ENCODE data around the gene ZFYVE1.
"Not testable (repeated sequence)": the region's sequence is repeated elsewhere in the genome, so short reads cannot be mapped to it uniquely, and the experiment has no call there.

ZFYVE1 gene

DNA sequence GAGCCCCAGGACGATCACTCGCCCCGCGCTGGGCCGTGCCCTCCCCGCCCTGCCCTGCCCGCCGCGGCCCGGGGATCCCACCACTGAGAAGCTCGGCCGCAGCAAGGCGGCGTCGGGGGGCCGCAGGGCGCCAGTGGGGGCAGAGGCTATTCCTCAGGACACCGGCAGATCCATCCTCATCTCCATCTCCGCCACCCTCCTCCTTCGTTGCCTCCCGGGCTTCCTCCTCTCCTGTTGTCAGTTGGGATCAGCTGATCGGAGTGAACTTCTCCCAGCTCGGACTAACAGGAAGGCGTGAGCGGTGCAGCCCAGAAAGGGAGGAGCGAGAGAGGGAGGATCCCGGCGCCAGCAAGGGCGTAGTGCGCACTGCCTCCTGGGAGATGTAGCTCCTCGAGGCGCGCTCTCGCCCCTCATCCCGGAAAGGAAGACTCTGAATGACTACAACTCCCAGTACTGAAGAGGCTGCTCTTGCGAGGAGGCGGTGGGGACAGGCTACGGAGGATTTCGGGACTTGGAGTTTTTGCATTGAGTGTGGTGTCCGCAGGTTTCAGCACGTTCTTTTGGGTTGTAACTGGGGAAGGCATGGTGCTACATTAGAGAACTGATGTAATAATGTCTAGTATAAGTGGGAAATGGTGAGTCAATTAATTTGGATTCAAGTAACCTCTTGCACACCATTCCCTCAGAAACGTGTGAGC lies at the start of gene ZFYVE1:
ZFYVE1 (minus strand) TSS at position 262 of the 698 bp plus-strand sequence. CDS start 2,598 bp downstream, outside the sequence.
- peak; percentile 74 to 78 for DNase-seq (ENCODE audit: low read depth in 1 of 2, low spot score in 1 of 2)

GRCh38 chr14:73069585-73069984 lies 42.7 kb upstream of the ZFYVE1 start:
- no peak for DNase-seq (ENCODE audit: low read depth in 1 of 2, low spot score in 1 of 2)

GRCh38 chr14:73058922-73059673 lies 32.2 kb upstream of the ZFYVE1 start:
- no peak for DNase-seq (ENCODE audit: low read depth in 1 of 2, low spot score in 1 of 2)

- peak; percentile 86 to 89 for DNase-seq (ENCODE audit: low read depth in 1 of 2, low spot score in 1 of 2)
These were observed 31.5 kb upstream of the ZFYVE1 start, which contains the start of gene RBM25 for GRCh38 chr14:73058224-73058921. Gene RBM25 (plus strand): TSS chr14:73058534. CDS start chr14:73071642, 13,108 bp downstream.

DNA sequence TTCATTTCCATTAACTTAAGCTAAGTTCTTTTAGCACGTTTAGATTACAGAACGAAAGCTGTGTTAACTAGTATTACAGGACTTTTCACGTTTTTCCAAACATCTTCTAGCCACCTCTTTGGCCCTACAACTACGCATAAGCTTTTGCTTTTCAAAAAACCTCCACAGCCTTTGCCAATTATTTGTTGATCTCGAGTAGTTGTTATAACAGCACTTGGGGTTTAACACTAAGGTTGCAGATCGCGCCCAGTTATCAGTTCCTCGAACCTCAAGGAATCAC lies 31.0 kb upstream of the ZFYVE1 start:
- no peak for DNase-seq (ENCODE audit: low read depth in 1 of 2, low spot score in 1 of 2)

DNA sequence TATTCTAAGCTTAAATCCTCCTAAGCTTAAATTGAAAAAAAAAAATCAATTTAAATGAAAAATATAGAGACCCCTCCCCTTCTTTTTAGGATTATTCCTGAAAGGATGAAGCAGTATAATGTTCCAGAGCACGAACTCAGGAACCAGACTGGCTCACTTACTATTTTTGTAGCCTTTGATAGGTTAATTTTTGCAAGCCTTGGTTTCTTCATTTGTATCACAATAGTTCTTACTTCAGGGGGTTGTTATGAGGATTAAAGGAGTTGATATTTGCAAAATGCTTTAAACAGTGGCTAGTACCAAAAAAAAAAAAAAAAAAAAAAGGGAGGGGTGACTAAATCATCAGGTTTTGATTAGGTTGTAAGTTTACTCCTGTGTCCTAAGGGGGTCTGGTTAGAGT lies 28.3 kb upstream of the ZFYVE1 start:
- no peak for DNase-seq (ENCODE audit: low read depth in 1 of 2, low spot score in 1 of 2)

GRCh38 chr14:73049428-73049827 lies 22.5 kb upstream of the ZFYVE1 start:
- no peak for DNase-seq (ENCODE audit: low read depth in 1 of 2, low spot score in 1 of 2)

DNA sequence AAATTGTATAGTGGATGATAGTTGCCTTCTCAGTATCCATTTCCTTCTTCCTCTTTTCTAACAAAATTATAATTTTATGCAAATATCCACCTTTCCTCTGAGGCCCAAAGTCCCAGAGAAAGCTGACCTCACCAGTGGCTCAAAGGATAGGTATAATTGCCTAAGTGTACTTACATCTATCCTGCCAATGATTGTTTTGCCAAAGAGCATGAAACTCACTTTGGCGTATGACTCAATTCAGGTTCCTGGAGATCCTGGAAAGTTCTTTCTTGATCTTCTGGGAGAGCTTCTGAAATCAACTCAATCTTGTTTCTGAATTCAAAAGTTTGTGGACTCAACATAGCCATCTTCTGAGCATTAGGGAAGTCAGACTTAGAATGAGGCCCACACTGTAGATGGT lies 20.9 kb upstream of the ZFYVE1 start:
- DNase-seq (ENCODE audit: low read depth in 1 of 2, low spot score in 1 of 2), result no peak

GRCh38 chr14:73036706-73037450 lies 10.0 kb upstream of the ZFYVE1 start:
- not testable (repeated sequence) for DNase-seq (ENCODE audit: low read depth in 1 of 2, low spot score in 1 of 2)

GRCh38 chr14:73027984-73028383 lies 1.1 kb upstream of the ZFYVE1 start:
- no peak for DNase-seq (ENCODE audit: low read depth in 1 of 2, low spot score in 1 of 2)

DNA sequence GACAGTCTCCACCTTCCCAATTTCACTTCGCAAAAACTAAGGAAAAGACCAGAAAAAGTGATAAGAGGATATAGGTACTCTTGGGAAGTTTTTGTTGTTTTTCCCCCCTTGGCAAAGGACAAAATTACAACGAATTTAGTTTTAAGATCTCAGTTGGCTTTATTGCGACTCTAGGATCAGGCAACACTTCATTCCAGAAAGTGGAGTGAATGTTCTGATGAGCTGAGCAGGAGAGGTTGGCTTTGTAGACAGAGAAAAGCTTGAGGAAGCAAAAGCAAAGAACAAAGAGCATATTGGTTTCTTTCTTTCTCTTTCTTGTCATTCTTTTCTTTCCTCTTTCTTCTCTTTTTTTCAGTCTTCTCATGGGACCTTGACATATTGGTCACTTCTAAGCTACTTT lies 640 bp upstream of the ZFYVE1 start:
- no peak for DNase-seq (ENCODE audit: low read depth in 1 of 2, low spot score in 1 of 2)

GRCh38 chr14:73026243-73026844 lies 562 bp downstream of the ZFYVE1 start:
- DNase-seq (ENCODE audit: low read depth in 1 of 2, low spot score in 1 of 2), result peak in 1 of 2 donors; percentile 1

GRCh38 chr14:73025544-73025943 lies 1.4 kb downstream of the ZFYVE1 start:
- DNase-seq (ENCODE audit: low read depth in 1 of 2, low spot score in 1 of 2), result no peak

- DNase-seq (ENCODE audit: low read depth in 1 of 2, low spot score in 1 of 2), result no peak
These were observed 4.9 kb downstream of the ZFYVE1 start for GRCh38 chr14:73022051-73022450.

- not testable (repeated sequence) for DNase-seq (ENCODE audit: low read depth in 1 of 2, low spot score in 1 of 2)
These were observed 10.9 kb downstream of the ZFYVE1 start for GRCh38 chr14:73016011-73016410.

- not testable (repeated sequence) for DNase-seq (ENCODE audit: low read depth in 1 of 2, low spot score in 1 of 2)
These were observed 11.4 kb downstream of the ZFYVE1 start for GRCh38 chr14:73015552-73015951.

GRCh38 chr14:73014105-73014504 lies 12.8 kb downstream of the ZFYVE1 start:
- DNase-seq (ENCODE audit: low read depth in 1 of 2, low spot score in 1 of 2), result no peak

DNA sequence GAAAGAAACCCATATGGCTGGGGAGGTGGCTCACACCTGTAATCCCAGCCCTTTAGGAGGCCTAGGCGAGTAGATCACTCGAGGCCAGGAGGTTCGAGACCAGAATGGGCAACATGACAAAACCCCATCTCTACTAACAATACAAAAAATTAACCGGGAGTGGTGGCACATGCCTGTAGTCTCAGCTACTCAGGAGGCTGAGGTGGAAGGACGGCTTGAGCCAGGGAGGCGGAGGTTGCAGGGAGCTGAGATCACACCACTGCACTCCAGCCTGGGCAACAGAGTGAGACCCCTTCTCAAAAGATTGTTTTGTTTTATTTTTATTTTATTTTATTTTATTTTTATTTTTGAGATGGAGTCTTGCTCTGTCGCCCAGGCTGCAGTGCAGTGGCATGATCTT lies 15.7 kb downstream of the ZFYVE1 start:
- DNase-seq (ENCODE audit: low read depth in 1 of 2, low spot score in 1 of 2), result not testable (repeated sequence)

- no peak for DNase-seq (ENCODE audit: low read depth in 1 of 2, low spot score in 1 of 2)
These were observed 18.4 kb downstream of the ZFYVE1 start for GRCh38 chr14:73008501-73008900.

DNA sequence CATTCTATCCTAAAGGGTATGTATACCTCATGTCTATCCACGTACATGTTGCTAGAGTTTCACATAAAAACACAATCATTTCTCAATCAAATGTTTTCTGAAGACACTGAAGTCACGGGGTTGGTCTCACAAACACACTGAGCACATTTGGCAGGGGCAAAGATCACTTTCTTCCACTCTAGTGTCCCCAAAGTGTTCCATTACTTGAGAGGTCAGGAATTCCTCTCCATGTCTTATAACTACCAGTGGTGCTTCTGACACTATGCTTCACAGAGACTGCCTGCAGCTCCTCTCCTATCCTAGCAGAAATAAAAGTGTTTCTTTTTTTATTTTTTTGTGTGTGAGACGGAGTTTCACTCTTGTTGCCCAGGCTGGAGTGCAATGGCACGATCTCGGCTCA lies 19.1 kb downstream of the ZFYVE1 start:
- no peak for DNase-seq (ENCODE audit: low read depth in 1 of 2, low spot score in 1 of 2)

- not testable (repeated sequence) for DNase-seq (ENCODE audit: low read depth in 1 of 2, low spot score in 1 of 2)
These were observed 22.3 kb downstream of the ZFYVE1 start for GRCh38 chr14:73004641-73005040.
